Pancreas (tissue), 10 donors: ENCODE data around the gene MRPL39. TPM values are rescaled to one million over a fixed set of nuclear protein-coding genes. Genes with fewer than 3 reads are reported as not detected.

Source experiments
- ATAC-seq, 4 donors: fragments of 200-7000 bp; cut with Tn5 transposase; one replicate each; pipeline versions ENCODE4 v1.8.0 to v1.9.1; 2020; ENCODE audit warnings: mild to moderate bottlenecking in 4 of 4, moderate library complexity in 4 of 4
- DNase-seq, 6 donors: peaks; one replicate each; pipeline ENCODE4 v3.0.0-alpha.2; 2020
- FAIRE-seq: peaks from 2 replicates; lab custom pipeline; 2012; peaks lifted over from hg19 to GRCh38; lab: Jason Lieb, UNC
- H3K27ac ChIP-seq, 4 donors: fragments of 200-600 bp; sonication (generic); 1 replicate in 3 of 4; 2 replicates in 1 of 4; pipeline versions ENCODE4 v1.5.0 to v1.8.0; 2020
- H3K27me3 ChIP-seq, 4 donors: fragments of 200-600 bp; one replicate each; pipeline ENCODE4 v1.8.0; 2021
- H3K36me3 ChIP-seq, 3 donors: fragments of 200-600 bp; sonication (generic) in 1 of 3; one replicate each; pipeline versions ENCODE4 v1.5.0 to v1.8.0; 2020 to 2021
- H3K4me1 ChIP-seq, 3 donors: fragments of 200-600 bp; one replicate each; pipeline ENCODE4 v1.8.0; 2021
- H3K4me3 ChIP-seq, 4 donors: fragments of 200-600 bp; sonication (generic) in 2 of 4; one replicate each; pipeline versions ENCODE4 v1.5.0 to v1.8.0; 2020 to 2021
- H3K9me3 ChIP-seq, 4 donors: fragments of 200-600 bp; one replicate each; pipeline ENCODE4 v1.8.0; 2021
- CTCF ChIP-seq, 4 donors: fragments of 200-600 bp; sonication (generic) in 3 of 4; IDR thresholded peaks; one replicate each; pipeline versions ENCODE4 v1.5.0 to v1.8.0; 2021; ENCODE audit warnings: antibody characterized with exemption in 4 of 4
- WGBS, 2 donors: extraction: QIAGEN DNeasy Blood & Tissue Kit; methylation state at CpG; one replicate each; pipeline ENCODE4 v1.1.7; 2013; 5-methylcytosine and 5-hydroxymethylcytosine counted together
- intact Hi-C, 3 donors: fragments of 100-400 bp; cut with DNase I; formaldehyde crosslinking; loops; one replicate each; pipeline versions ENCODE4 v1.11.1 to v1.14.2; 2022
- polyA plus RNA-seq, 2 donors: library from polyadenylated mRNA; stranded (reverse); fragments of 200-250 nt; gene quantifications; one replicate each; pipeline ENCODE4 v1.2.3, GENCODE V29; 2013
- total RNA-seq, 6 donors: library from RNA; stranded (reverse); fragmentation: NEBNext Ultra II Directional in 4 of 6; extraction: Animal tissue kit (Norgen Biotek cat#: 25700) in 4 of 6; gene quantifications; one replicate each; pipeline versions ENCODE4 v1.2.1 to v1.2.4, GENCODE V29; 2021 to 2023
- donor health status: healthy with polysubstance abuse.
- donor health status: DM: no; HTN: no; CAD: no; lungs with moderate emphysema.
- donor health status: DM: no; HTN: no; CAD: no.
- donor health status: control.
- donor health status: control.
- donor health status: Bipolar disorder and iron deficiency.
- donor health status: DM: yes; HTN: yes; CAD: no.
- donor health status: DM: no; HTN: no; CAD: no.
- donor health status: DM: no; HTN: no; CAD: no.
- donor health status: DM: yes; HTN: yes; CAD: no.

The MRPL39 gene
- total and polyA plus RNA-seq, 8 donors, result 9.6 to 16.9 (median 12.9) TPM

GRCh38 chr21:25638660-25639550, 31.6 kb upstream of the MRPL39 start, which contains the start of gene JAM2:
TSS of gene JAM2 (plus strand) at chr21:25639258. CDS start at chr21:25639822, 564 bp downstream.
- H3K36me3 ChIP-seq, result no peaks in the 10 kb centered on the region
- no peak for FAIRE-seq
- peak within 1 kb of the TSS; percentile 33 to 65 (median 42) for H3K4me3 ChIP-seq
- H3K27ac ChIP-seq, result peak within 1 kb of the TSS in 2 of 4 donors; percentile 18 to 28
- intact Hi-C loops, result no loop called here
- no peaks in the 10 kb centered on the region for H3K4me1 ChIP-seq
- TF ChIP-seq CTCF (IDR thresholded peaks at IDR 0.05), result no peak
- DNase-seq, result no peak
- ATAC-seq, result peak; percentile 44 to 70 (median 60)
- peaks cover 0 to 5% (median 0%) of the 10 kb centered on the region in 4 donors for H3K27me3 ChIP-seq
- H3K9me3 ChIP-seq, result no peaks in the 10 kb centered on the region
- WGBS, 2 donors, result 0 to 1% methylated on average over 27 to 41 of the region's 41 CpGs

- Histone ChIP-seq H3K4me1 (no peaks in the 10 kb centered on the region), H3K4me3 (no peak overlapping the region), H3K9me3 (no peaks in the 10 kb centered on the region), H3K27ac (no peak overlapping the region), H3K27me3 (peaks cover 0 to 5% (median 0%) of the 10 kb centered on the region in 4 donors), H3K36me3 (no peaks in the 10 kb centered on the region)
- 54 to 62% methylated on average over 5 of the region's 5 CpGs for WGBS, 2 donors
- FAIRE-seq (no peak), ATAC-seq (no peak), DNase-seq (no peak)
- TF ChIP-seq CTCF (IDR thresholded peaks at IDR 0.05), result no peak
- intact Hi-C loops, result no loop called here
These were observed 30.8 kb upstream of the MRPL39 start for GRCh38 chr21:25637851-25638659.

- no peak for FAIRE-seq
- no peak overlapping the region for H3K27ac ChIP-seq
- ATAC-seq, result no peak
- DNase-seq, result no peak
- H3K27me3 ChIP-seq, result peaks cover 0 to 5% (median 0%) of the 10 kb centered on the region in 4 donors
- intact Hi-C loops, result no loop called here
- no peaks in the 10 kb centered on the region for H3K36me3 ChIP-seq
- WGBS, 2 donors, result 72 to 84% methylated on average over 2 of the region's 2 CpGs
- no peak overlapping the region for H3K4me3 ChIP-seq
- TF ChIP-seq CTCF (IDR thresholded peaks at IDR 0.05), result no peak
- no peaks in the 10 kb centered on the region for H3K4me1 ChIP-seq
- H3K9me3 ChIP-seq, result no peaks in the 10 kb centered on the region
These were observed 29.4 kb upstream of the MRPL39 start for GRCh38 chr21:25636727-25637126.

GRCh38 chr21:25635310-25635709, 28.0 kb upstream of the MRPL39 start:
- WGBS, 2 donors, result 49 to 61% methylated on average over 8 of the region's 8 CpGs
- Histone ChIP-seq H3K4me3 (no peak overlapping the region), H3K9me3 (no peaks in the 10 kb centered on the region), H3K27ac (no peak overlapping the region), H3K4me1 (no peaks in the 10 kb centered on the region), H3K27me3 (peaks cover 0 to 5% (median 0%) of the 10 kb centered on the region in 4 donors), H3K36me3 (no peaks in the 10 kb centered on the region)
- ATAC-seq (no peak), FAIRE-seq (no peak), DNase-seq (no peak)
- TF ChIP-seq CTCF (IDR thresholded peaks at IDR 0.05), result no peak
- intact Hi-C loops, result no loop called here
